T-cell (primary cell): ENCODE results near the gene CTBS. TPM values are rescaled to one million over a fixed set of nuclear protein-coding genes. Genes with fewer than 3 reads are reported as not detected.
"Not testable (repeated sequence)": the region's sequence is repeated elsewhere in the genome, so short reads cannot be mapped to it uniquely, and the experiment has no call there.

Experiments
- ATAC-seq, 4 experiments: fragments of 200-7000 bp in 3 of 4; fragments of 150-1000 bp in 1 of 4; cut with Tn5 transposase; replicated peaks in 1 of 4; 1 replicate in 3 of 4; 2 replicates in 1 of 4; pipeline ENCODE4 v1.10.0; 2021; ENCODE audit warnings: moderate library complexity in 3 of 4, mild to moderate bottlenecking in 2 of 4, moderate number of reproducible peaks in 1 of 4
- CTCF ChIA-PET, 2 donors: fragments of 300-600 bp; sonication (Branson Sonifier 250); formaldehyde crosslinking; loops; one replicate each; lab custom pipeline; 2022; ENCODE audit warnings: antibody characterized with exemption in 2 of 2; lab: Charles Lee
- POLR2A ChIA-PET, 2 donors: fragments of 300-600 bp; sonication (Branson Sonifier 250); formaldehyde crosslinking; loops; one replicate each; lab custom pipeline; 2022; ENCODE audit warnings: antibody characterized with exemption in 2 of 2; lab: Charles Lee
- DNase-seq, 35 experiments: peaks; one replicate each; pipeline versions ENCODE4 v3.0.0 to v3.0.0-alpha.2; 2013 to 2023
- H3K27ac ChIP-seq: one replicate; pipeline ENCODE4 v1.5.1; 2013; ENCODE audit warnings: low read length
- H3K27me3 ChIP-seq, 2 experiments: replicated peaks in 1 of 2; 1 replicate in 1 of 2; 2 replicates in 1 of 2; pipeline versions ENCODE4 v1.6.1 to v1.7.0; 2013; ENCODE audit warnings: low read length in 1 of 2, mixed read lengths in 1 of 2; ENCODE audit not compliant: control insufficient read depth in 2 of 2, insufficient read depth in 2 of 2; ENCODE audit errors: extremely low read depth in 1 of 2
- H3K36me3 ChIP-seq, 2 donors: 1 replicate in 1 of 2; 2 replicates in 1 of 2; pipeline versions ENCODE4 v1.6.1 to v1.7.0; 2013; ENCODE audit warnings: low read length in 1 of 2; ENCODE audit not compliant: control insufficient read depth in 2 of 2, insufficient read depth in 1 of 2; ENCODE audit errors: extremely low read depth in 1 of 2
- H3K4me1 ChIP-seq, 2 experiments: 1 replicate in 1 of 2; 2 replicates in 1 of 2; pipeline versions ENCODE4 v1.6.1 to v1.7.0; 2013; ENCODE audit warnings: low read length in 2 of 2, mixed read lengths in 1 of 2; ENCODE audit not compliant: insufficient read depth in 2 of 2, control insufficient read depth in 1 of 2; ENCODE audit errors: extremely low read depth in 1 of 2
- H3K4me3 ChIP-seq, 2 donors: 1 replicate in 1 of 2; 2 replicates in 1 of 2; pipeline versions ENCODE4 v1.5.1 to v1.7.0; 2013; ENCODE audit warnings: mild to moderate bottlenecking in 2 of 2, low read length in 1 of 2, moderate library complexity in 1 of 2; ENCODE audit not compliant: control insufficient read depth in 1 of 2; ENCODE audit errors: extremely low read depth in 1 of 2
- H3K9me3 ChIP-seq: 2 replicates; pipeline ENCODE4 v1.7.0; 2013
- H3K27ac Mint-ChIP-seq, 2 donors: one replicate each; pipeline ENCODE4 v1.8.0; 2020 to 2021; ENCODE audit warnings: mild to moderate bottlenecking in 2 of 2, mixed read lengths in 2 of 2
- H3K27me3 Mint-ChIP-seq, 2 donors: one replicate each; pipeline ENCODE4 v1.8.0; 2021 to 2022; ENCODE audit warnings: mixed read lengths in 2 of 2
- H3K36me3 Mint-ChIP-seq: one replicate; pipeline ENCODE4 v1.8.0; 2021; ENCODE audit warnings: mixed read lengths
- H3K4me1 Mint-ChIP-seq, 3 donors: one replicate each; pipeline ENCODE4 v1.8.0; 2020 to 2022; ENCODE audit warnings: mixed read lengths in 3 of 3, mild to moderate bottlenecking in 1 of 3
- H3K4me3 Mint-ChIP-seq, 3 donors: one replicate each; pipeline ENCODE4 v1.8.0; 2020 to 2022; ENCODE audit warnings: mild to moderate bottlenecking in 3 of 3, mixed read lengths in 3 of 3, moderate library complexity in 3 of 3
- H3K9me3 Mint-ChIP-seq, 3 donors: one replicate each; pipeline ENCODE4 v1.8.0; 2020 to 2022; ENCODE audit warnings: mixed read lengths in 3 of 3
- WGBS: methylation state at CpG from one replicate; pipeline ENCODE4 v1.1.5; 2013; ENCODE audit warnings: missing lambda C conversion rate; ENCODE audit not compliant: insufficient coverage; 5-methylcytosine and 5-hydroxymethylcytosine counted together
- total RNA-seq, 35 experiments: library from RNA in 6 of 35; stranded (reverse) in 6 of 35; fragments of 120-200 nt in 1 of 35; gene quantifications; one replicate each; pipeline versions ENCODE4 v1.2.1 to v1.2.4 and lab custom pipeline; 2013 to 2026

The CTBS gene
- total RNA-seq, 5 donors from 2014 or later (not counting 1 experiment from before 2014, with no cell fraction given), result 14.8 to 20.3 (median 16.4) TPM

DNA sequence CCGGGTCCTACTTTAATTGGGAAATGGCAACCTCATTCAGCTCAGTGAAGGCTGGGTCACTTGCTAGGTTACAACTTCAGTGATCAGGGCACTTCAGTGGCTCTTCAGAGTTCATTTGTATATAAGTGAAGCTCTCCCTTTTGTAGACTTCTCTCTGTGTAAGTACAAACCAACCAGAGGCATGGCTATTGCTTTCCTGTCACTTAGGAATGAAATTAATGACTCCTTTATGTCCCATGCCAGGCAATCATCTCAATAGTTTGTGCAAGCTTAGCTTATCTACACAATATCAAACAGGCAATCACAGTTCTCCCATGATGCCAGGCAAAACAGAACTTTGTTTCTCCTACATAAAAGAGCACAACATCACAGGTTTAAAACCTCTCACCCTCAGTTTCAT lies 22.8 kb upstream of the CTBS start:
- no peaks in the 10 kb centered on the region for H3K9me3 Mint-ChIP-seq
- peaks cover 0 to 8% (median 3%) of the 10 kb centered on the region in 3 donors for H3K4me1 Mint-ChIP-seq
- peaks cover 0 to 4% of the 10 kb centered on the region in 2 donors for H3K27me3 Mint-ChIP-seq
- WGBS, result 89% methylated on average over 1 of the region's 1 CpG
- Histone ChIP-seq H3K27me3 (no peaks in the 10 kb centered on the region), H3K4me1 (no peaks in the 10 kb centered on the region), H3K36me3 (no peaks in the 10 kb centered on the region), H3K27ac (no peak overlapping the region), H3K9me3 (no peaks in the 10 kb centered on the region), H3K4me3 (no peak overlapping the region)
- no peak overlapping the region for H3K4me3 Mint-ChIP-seq
- no peak overlapping the region for H3K27ac Mint-ChIP-seq
- ATAC-seq (no peak), DNase-seq (no peak)
- ChIA-PET POLR2A (no interaction called here), CTCF (no interaction called here)
- H3K36me3 Mint-ChIP-seq, result no peaks in the 10 kb centered on the region

DNA sequence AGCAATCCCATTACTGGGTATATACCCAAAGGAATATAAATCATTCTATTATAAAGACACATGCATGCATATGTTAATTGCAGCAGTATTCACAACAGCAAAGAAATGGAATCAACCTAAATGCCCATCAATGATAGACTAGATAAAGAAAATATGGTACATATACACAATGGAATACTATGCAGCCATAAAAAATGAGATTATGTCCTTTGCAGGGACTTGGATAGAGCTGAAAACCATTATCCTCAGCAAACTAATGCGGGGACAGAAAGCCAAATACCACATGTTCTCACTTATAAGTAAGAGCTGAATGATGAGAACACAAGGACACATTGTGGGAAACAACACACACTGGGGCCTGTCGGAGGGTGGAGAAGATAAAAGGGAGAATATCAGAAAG lies 20.7 kb upstream of the CTBS start:
- DNase-seq, H3K9me3 ChIP-seq, H3K36me3 Mint-ChIP-seq, H3K27ac Mint-ChIP-seq, H3K9me3 Mint-ChIP-seq, H3K4me3 Mint-ChIP-seq, H3K4me1 ChIP-seq, ATAC-seq, H3K27me3 ChIP-seq, H3K4me1 Mint-ChIP-seq, H3K27ac ChIP-seq, POLR2A ChIA-PET, CTCF ChIA-PET, H3K36me3 ChIP-seq, H3K4me3 ChIP-seq: not testable (repeated sequence)
- H3K27me3 Mint-ChIP-seq, result peaks cover 9 to 15% of the 10 kb centered on the region in 2 donors
- WGBS, result no CpG with 5 or more reads among the region's 2 CpGs

DNA sequence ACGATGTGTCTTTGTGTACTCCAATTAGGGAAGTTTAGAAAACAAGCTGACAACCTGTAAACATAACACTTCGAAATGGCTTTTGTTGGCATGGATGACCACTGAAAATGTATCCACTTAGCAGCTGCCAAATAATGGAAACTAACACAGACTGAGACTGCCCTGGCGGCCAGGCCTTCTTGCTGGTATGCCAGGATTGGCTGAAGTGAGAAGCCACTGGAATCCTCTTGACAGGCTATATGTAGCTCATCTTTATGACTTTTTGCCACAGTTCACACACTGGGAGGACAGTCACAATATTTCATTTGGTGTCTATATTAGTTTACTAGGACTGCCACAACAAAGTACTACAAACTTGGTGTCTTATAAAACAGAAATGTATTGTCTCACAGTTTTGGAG lies 12.9 kb upstream of the CTBS start:
- 87% methylated on average over 3 of the region's 3 CpGs for WGBS

DNA sequence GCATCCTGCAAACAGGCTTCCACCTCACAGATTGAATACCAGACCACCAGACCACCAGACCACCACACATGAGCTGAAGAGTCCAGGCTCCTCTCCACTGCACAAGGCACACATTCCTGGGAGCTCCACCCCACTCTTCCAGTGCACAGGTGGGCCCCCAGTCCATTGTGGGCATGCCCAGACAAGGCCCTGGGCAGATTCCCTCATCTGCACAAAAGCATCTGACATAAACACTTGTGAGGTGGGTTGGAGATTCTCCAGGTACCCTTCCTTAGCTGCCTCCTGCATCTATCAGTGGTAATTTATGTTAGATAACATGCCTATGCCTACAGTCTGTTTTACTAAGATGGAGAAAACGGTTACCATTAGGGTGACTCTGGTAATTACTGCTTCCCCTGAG lies 11.6 kb upstream of the CTBS start:
- POLR2A ChIA-PET, result interaction anchor here in 1 of 2 donors (0.6 kb wide), 1 partner anchor 685 kb away, joined by 4 read pairs; no protein-coding TSS in a partner anchor
- peaks cover 0 to 3% of the 10 kb centered on the region in 2 experiments for H3K27me3 ChIP-seq
- WGBS, result 89% methylated on average over 1 of the region's 1 CpG
- Mint-ChIP-seq H3K9me3 (no peaks in the 10 kb centered on the region), H3K27ac (no peak overlapping the region), H3K27me3 (peaks cover 8 to 12% of the 10 kb centered on the region in 2 donors), H3K4me1 (peaks cover 0 to 2% (median 0%) of the 10 kb centered on the region in 3 donors), H3K4me3 (no peak overlapping the region), H3K36me3 (no peaks in the 10 kb centered on the region)
- no peak overlapping the region for H3K4me3 ChIP-seq
- H3K4me1 ChIP-seq, result no peaks in the 10 kb centered on the region
- no peak for DNase-seq
- no peaks in the 10 kb centered on the region for H3K9me3 ChIP-seq
- H3K27ac ChIP-seq, result no peak overlapping the region
- H3K36me3 ChIP-seq, result no peaks in the 10 kb centered on the region
- ATAC-seq, result no peak
- CTCF ChIA-PET, result interaction anchor here (0.5 to 0.7 kb wide), 5 partner anchors 40 to 466 kb away, joined by 3 to 5 read pairs (median 4); no protein-coding TSS in a partner anchor

More for the DNA sequence above, 12.9 kb upstream of the CTBS start:
- Mint-ChIP-seq H3K4me1 (peaks cover 0 to 2% (median 0%) of the 10 kb centered on the region in 3 donors), H3K4me3 (no peak overlapping the region), H3K36me3 (no peaks in the 10 kb centered on the region), H3K27me3 (peaks cover 14 to 19% of the 10 kb centered on the region in 2 donors), H3K27ac (no peak overlapping the region), H3K9me3 (no peaks in the 10 kb centered on the region)
- no peaks in the 10 kb centered on the region for H3K4me1 ChIP-seq
- no peak overlapping the region for H3K27ac ChIP-seq
- H3K4me3 ChIP-seq, result no peak overlapping the region
- DNase-seq (no peak), ATAC-seq (no peak)
- peaks cover 0 to 3% of the 10 kb centered on the region in 2 experiments for H3K27me3 ChIP-seq
- ChIA-PET CTCF (no interaction called here), POLR2A (no interaction called here)
- H3K9me3 ChIP-seq, result no peaks in the 10 kb centered on the region
- H3K36me3 ChIP-seq, result no peaks in the 10 kb centered on the region

DNA sequence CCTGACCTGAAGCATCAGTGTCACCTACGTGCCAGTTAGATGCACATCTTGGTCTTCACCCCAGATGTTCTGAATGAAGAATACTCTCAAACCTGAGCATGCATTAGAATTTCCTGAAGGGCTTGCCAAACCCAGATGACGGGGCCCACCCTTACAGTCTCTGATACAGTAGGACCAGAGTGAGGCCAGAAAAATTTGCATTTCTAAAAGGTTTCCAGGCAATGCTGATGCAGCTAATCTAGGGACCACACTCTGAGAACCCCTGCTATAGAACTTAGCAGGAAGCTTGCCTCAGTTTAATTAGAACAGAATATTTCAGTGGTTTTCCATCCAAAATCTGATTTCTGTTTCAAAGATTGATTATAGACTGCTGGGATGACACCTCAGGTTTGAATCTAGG lies 9.9 kb upstream of the CTBS start:
- H3K27ac ChIP-seq, result no peak overlapping the region
- Mint-ChIP-seq H3K36me3 (no peaks in the 10 kb centered on the region), H3K4me3 (no peak overlapping the region), H3K9me3 (no peaks in the 10 kb centered on the region), H3K27me3 (peaks cover 3 to 6% of the 10 kb centered on the region in 2 donors), H3K4me1 (peaks cover 0 to 2% (median 0%) of the 10 kb centered on the region in 3 donors), H3K27ac (no peak overlapping the region)
- H3K4me1 ChIP-seq, result no peaks in the 10 kb centered on the region
- H3K27me3 ChIP-seq, result peaks cover 0 to 3% of the 10 kb centered on the region in 2 experiments
- ChIA-PET CTCF (interaction anchor here in 1 of 2 donors (2.2 kb wide), 1 partner anchor 169 kb away, joined by 5 read pairs; no protein-coding TSS in a partner anchor), POLR2A (interaction anchor here in 1 of 2 donors (0.9 kb wide), 1 partner anchor 10 kb away, joined by 3 read pairs; the partner anchor contains the start of gene CTBS)
- WGBS, result 100% methylated on average over 1 of the region's 2 CpGs
- H3K9me3 ChIP-seq, result no peaks in the 10 kb centered on the region
- no peak overlapping the region for H3K4me3 ChIP-seq
- ATAC-seq, result no peak
- H3K36me3 ChIP-seq, result no peaks in the 10 kb centered on the region
- no peak for DNase-seq

DNA sequence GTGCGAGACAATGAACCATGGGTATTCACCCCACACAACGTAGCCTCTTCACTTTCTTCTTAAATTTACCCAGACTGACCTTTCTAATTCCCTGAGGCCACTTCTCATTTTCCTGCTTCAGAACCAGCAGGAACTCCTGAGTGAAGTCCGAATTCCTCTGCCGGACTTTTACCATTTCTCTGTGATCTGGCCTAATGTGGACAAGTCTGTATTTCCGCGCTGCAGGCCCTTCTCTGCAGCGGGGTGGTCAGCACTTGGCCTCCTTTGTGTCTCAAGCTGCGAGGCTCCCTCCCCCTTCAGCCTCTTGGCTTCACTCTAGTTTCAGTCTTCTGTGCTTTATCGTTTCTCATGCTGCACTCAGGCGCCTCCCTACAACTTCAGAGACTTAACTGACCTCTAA lies 9.4 kb upstream of the CTBS start:
- no peak overlapping the region for H3K27ac ChIP-seq
- peaks cover 0 to 2% (median 0%) of the 10 kb centered on the region in 3 donors for H3K4me1 Mint-ChIP-seq
- ChIA-PET POLR2A (interaction anchor here in 1 of 2 donors (0.6 kb wide), 1 partner anchor 9 kb away, joined by 4 read pairs; no protein-coding TSS in a partner anchor), CTCF (interaction anchor here in 1 of 2 donors (2.2 kb wide), 1 partner anchor 170 kb away, joined by 5 read pairs; no protein-coding TSS in a partner anchor)
- no peaks in the 10 kb centered on the region for H3K9me3 Mint-ChIP-seq
- no peak for ATAC-seq
- no peaks in the 10 kb centered on the region for H3K36me3 ChIP-seq
- no peak overlapping the region for H3K27ac Mint-ChIP-seq
- peaks cover 3 to 6% of the 10 kb centered on the region in 2 donors for H3K27me3 Mint-ChIP-seq
- no peaks in the 10 kb centered on the region for H3K9me3 ChIP-seq
- H3K4me3 ChIP-seq, result no peak overlapping the region
- no peaks in the 10 kb centered on the region for H3K36me3 Mint-ChIP-seq
- DNase-seq, result no peak
- H3K4me3 Mint-ChIP-seq, result no peak overlapping the region
- H3K4me1 ChIP-seq, result no peaks in the 10 kb centered on the region
- peaks cover 0 to 3% of the 10 kb centered on the region in 2 experiments for H3K27me3 ChIP-seq
- 94% methylated on average over 10 of the region's 10 CpGs for WGBS
